ENCODE results near the gene TAPT1. TPM values are rescaled to one million over a fixed set of nuclear protein-coding genes. Genes with fewer than 3 reads are reported as not detected.

TAPT1 gene
- total RNA-seq, 1 experiment from 2014 or later = 17.3 TPM

GRCh38 chr4:16117164-16117563 lies 109.1 kb downstream of the TAPT1 start:
- no peaks in the 10 kb centered on the region for H3K9me3 ChIP-seq (ENCODE audit: control insufficient read depth, insufficient read depth, low read depth, low read length)
- POLR2A ChIA-PET = no interaction called here
- in situ Hi-C loops (cut with HindIII; ENCODE audit: low pct_unique_long_range_greater_than_20kb, low sequenced_read_pairs) (no loop called here), intact Hi-C loops (cut with micrococcal nuclease; ENCODE audit: unreplicated experiment) (no loop called here)
- H3K36me3 ChIP-seq (ENCODE audit: control insufficient read depth, insufficient read depth, low read length) = no peaks in the 10 kb centered on the region
- CTCF ChIA-PET = no interaction called here
- ATAC-seq = no peak
- H3K4me1 ChIP-seq (ENCODE audit: control insufficient read depth, insufficient read depth, low read length) = no peaks in the 10 kb centered on the region
- H3K4me3 ChIP-seq (ENCODE audit: low read depth in 2 of 2, low read length in 2 of 2) = no peak overlapping the region
- BruUV-seq (replicated peaks) = no TSS peak
- no peak overlapping the region for H3K27ac ChIP-seq (ENCODE audit: low read length)
- DNase-seq (ENCODE audit: low read depth, low spot score) = no peak
- 0 out of 2 replicates have a peak, but pooled peaks cover 2% of the 10 kb centered on the region for H3K27me3 ChIP-seq (ENCODE audit: control insufficient read depth, insufficient read depth, low read length)
- TF ChIP-seq CTCF (IDR thresholded peaks at IDR 0.05) (no peak), POLR2AphosphoS5 (IDR thresholded peaks at IDR 0.05; ENCODE audit: low read depth, low read length) (no peak), REST (IDR thresholded peaks at IDR 0.05; ENCODE audit: insufficient read depth in 1 of 2, low read depth in 2 of 2, low read length in 1 of 2) (no peak), SIN3A (IDR thresholded peaks at IDR 0.05; ENCODE audit: borderline replicate concordance, insufficient read depth, low read depth, low read length) (no peak), TCF7L2 (IDR thresholded peaks at IDR 0.05; ENCODE audit: low read depth, low read length) (no peak)

GRCh38 chr4:16116493-16116990 lies 109.7 kb downstream of the TAPT1 start:
- POLR2A ChIA-PET = no interaction called here
- H3K4me1 ChIP-seq (ENCODE audit: control insufficient read depth, insufficient read depth, low read length) = no peaks in the 10 kb centered on the region
- H3K9me3 ChIP-seq (ENCODE audit: control insufficient read depth, insufficient read depth, low read depth, low read length) = no peaks in the 10 kb centered on the region
- H3K4me3 ChIP-seq (ENCODE audit: low read depth in 2 of 2, low read length in 2 of 2) = no peak overlapping the region
- intact Hi-C loops (cut with micrococcal nuclease; ENCODE audit: unreplicated experiment) = no loop called here
- ATAC-seq (no peak), DNase-seq (ENCODE audit: low read depth, low spot score) (no peak)
- H3K27me3 ChIP-seq (ENCODE audit: control insufficient read depth, insufficient read depth, low read length) = 0 out of 2 replicates have a peak, but pooled peaks cover 2% of the 10 kb centered on the region
- CTCF ChIA-PET = no interaction called here
- no peaks in the 10 kb centered on the region for H3K36me3 ChIP-seq (ENCODE audit: control insufficient read depth, insufficient read depth, low read length)
- no TSS peak for BruUV-seq (replicated peaks)
- no peak overlapping the region for H3K27ac ChIP-seq (ENCODE audit: low read length)
- in situ Hi-C loops (cut with HindIII; ENCODE audit: low pct_unique_long_range_greater_than_20kb, low sequenced_read_pairs) = no loop called here
- TF ChIP-seq SIN3A (IDR thresholded peaks at IDR 0.05; ENCODE audit: borderline replicate concordance, insufficient read depth, low read depth, low read length) (no peak), POLR2AphosphoS5 (IDR thresholded peaks at IDR 0.05; ENCODE audit: low read depth, low read length) (no peak), TCF7L2 (IDR thresholded peaks at IDR 0.05; ENCODE audit: low read depth, low read length) (no peak), CTCF (IDR thresholded peaks at IDR 0.05) (no peak), REST (IDR thresholded peaks at IDR 0.05; ENCODE audit: insufficient read depth in 1 of 2, low read depth in 2 of 2, low read length in 1 of 2) (no peak)
